Raji (cell line): ENCODE results near the gene ANKRD45.

Experiments used
- POLR2A ChIP-seq: IDR thresholded peaks from 2 replicates; pipeline ENCODE4 v1.6.1; 2011; ENCODE audit warnings: low read depth, low read length, control low read depth; ENCODE audit not compliant: insufficient read depth

The ANKRD45 gene

GRCh38 chr1:173581383-173582079, 88.1 kb downstream of the ANKRD45 start:
- no peak for TF ChIP-seq POLR2A

- TF ChIP-seq POLR2A, result no peak
Measured at GRCh38 chr1:173580658-173581057, 89.0 kb downstream of the ANKRD45 start.

- no peak for TF ChIP-seq POLR2A
Measured at GRCh38 chr1:173580071-173580470, 89.6 kb downstream of the ANKRD45 start.

GRCh38 chr1:173573596-173573995, 96.1 kb downstream of the ANKRD45 start:
- TF ChIP-seq POLR2A, result no peak

- no peak for TF ChIP-seq POLR2A
Measured at GRCh38 chr1:173572201-173572873, 97.3 kb downstream of the ANKRD45 start.

GRCh38 chr1:173570370-173571007, 99.2 kb downstream of the ANKRD45 start:
- no peak for TF ChIP-seq POLR2A

GRCh38 chr1:173568483-173568882, 101.2 kb downstream of the ANKRD45 start:
- TF ChIP-seq POLR2A, result no peak

GRCh38 chr1:173562813-173563212, 106.8 kb downstream of the ANKRD45 start:
- TF ChIP-seq POLR2A, result no peak

GRCh38 chr1:173561263-173561662, 108.4 kb downstream of the ANKRD45 start:
- no peak for TF ChIP-seq POLR2A

GRCh38 chr1:173560285-173560880, 109.3 kb downstream of the ANKRD45 start:
- no peak for TF ChIP-seq POLR2A
